Measurements from ENCODE around the gene MCC.
A peak's percentile ranks its signal among the peaks of the same experiment; 100 is the strongest.

The MCC gene

DNA sequence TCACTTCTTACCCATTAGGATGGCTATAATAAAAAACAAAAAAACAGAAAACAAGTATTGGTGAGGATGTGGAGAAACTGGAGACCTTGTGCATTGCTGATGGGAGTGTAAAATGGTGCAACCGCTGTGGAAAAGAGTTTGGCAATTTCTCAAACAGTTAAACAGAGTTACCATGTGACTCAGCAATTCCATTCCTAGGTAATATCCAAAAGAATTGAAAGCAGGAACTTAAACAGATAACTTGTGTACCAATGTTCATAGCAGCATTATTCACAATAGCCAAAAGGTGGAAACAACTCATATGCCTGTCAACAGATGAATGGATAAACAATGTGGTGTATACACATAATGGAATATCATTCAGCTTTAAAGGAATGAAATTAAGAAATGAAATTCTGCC is 482.8 kb downstream of the MCC start:
- peak; percentile 72 for FAIRE-seq

DNA sequence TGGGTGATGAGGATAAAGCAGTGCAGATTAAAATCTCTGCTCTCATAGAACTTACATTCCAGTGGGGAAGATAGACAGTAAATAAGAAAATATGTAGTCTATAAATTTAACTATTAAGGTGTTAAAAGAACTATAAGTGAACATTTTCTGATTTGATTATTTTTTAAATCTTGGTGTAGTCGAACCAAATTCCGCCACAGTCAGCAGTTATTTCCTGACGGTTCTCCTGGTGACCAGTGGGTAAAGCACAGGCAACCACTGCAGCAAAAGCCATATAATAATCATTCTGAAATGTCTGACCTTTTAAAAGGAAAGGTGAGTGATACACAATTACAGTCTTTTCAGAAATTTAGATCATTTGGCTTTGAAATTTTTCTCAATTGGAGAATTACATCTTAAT is 484.5 kb downstream of the MCC start:
- DNase-seq (ENCODE audit: insufficient read length, low spot score) (no peak), FAIRE-seq (no peak)
- no peak for TF ChIP-seq POLR2A (IDR thresholded peaks at IDR 0.05; ENCODE audit: low read depth, low read length)

More for the DNA sequence above, 482.8 kb downstream of the MCC start:
- no peak for TF ChIP-seq POLR2A (IDR thresholded peaks at IDR 0.05; ENCODE audit: low read depth, low read length)
- no peak for DNase-seq (ENCODE audit: insufficient read length, low spot score)

DNA sequence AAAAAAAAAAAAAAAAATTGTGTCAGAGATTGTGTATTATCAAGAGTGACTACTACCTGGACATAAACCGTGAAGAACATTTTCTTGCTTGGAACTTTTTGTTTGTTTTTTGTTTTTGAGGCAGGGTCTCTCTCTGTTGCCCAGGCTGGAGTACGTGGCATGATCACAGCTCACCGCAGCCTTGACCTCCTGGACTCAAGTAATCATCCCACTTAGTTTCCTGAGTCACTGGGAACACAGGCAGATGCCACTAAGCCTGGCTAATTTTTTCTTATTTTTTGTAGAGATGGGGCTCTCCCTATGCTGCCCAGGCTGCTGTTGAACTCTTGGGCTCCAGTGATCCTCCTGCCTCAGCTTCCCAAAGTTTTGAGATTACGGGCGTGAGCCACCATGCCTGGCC is 485.8 kb downstream of the MCC start:
- no peak for DNase-seq (ENCODE audit: insufficient read length, low spot score)
- TF ChIP-seq POLR2A (IDR thresholded peaks at IDR 0.05; ENCODE audit: low read depth, low read length) = no peak
- FAIRE-seq = no peak

DNA sequence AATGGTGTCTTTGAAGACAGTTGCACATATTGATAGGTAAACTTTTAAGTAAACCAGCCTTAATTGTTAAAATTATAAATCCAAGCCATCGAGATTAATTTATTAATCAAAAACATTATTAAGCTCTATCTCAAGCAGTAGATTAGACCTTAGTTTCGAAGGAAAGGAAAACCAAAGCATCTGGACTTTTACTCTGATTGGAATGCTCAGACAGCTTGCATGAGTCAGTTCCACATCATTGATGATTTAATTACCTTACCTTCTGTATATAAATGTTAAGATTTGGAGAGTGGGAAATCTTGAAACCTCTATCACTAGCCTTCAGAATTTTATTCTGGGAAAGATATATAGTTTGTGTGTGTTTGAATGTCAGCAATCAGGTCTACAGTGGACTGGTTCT is 487.8 kb downstream of the MCC start:
- DNase-seq (ENCODE audit: insufficient read length, low spot score) (no peak), FAIRE-seq (no peak)
- TF ChIP-seq POLR2A (IDR thresholded peaks at IDR 0.05; ENCODE audit: low read depth, low read length) = no peak

DNA sequence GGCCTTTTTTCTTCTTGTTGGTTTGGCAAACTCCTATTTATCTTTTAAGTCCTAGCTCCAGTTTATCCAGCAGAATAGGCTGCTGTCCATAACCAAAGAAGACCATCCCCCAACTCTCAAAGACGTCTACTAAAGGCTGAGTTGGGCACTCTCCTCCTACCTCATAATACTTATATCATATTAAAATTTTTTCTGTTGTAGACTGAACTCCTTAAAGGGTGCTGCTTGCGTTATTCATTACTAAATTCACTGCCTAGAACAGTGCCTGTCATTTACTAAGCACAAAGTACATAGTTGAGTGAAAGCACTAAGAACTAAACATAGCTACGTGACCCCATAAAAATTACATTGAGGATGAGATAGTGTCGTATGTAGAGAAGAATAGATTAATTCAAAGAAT is 490.0 kb downstream of the MCC start:
- no peak for TF ChIP-seq POLR2A (IDR thresholded peaks at IDR 0.05; ENCODE audit: low read depth, low read length)
- FAIRE-seq (no peak), DNase-seq (ENCODE audit: insufficient read length, low spot score) (no peak)

DNA sequence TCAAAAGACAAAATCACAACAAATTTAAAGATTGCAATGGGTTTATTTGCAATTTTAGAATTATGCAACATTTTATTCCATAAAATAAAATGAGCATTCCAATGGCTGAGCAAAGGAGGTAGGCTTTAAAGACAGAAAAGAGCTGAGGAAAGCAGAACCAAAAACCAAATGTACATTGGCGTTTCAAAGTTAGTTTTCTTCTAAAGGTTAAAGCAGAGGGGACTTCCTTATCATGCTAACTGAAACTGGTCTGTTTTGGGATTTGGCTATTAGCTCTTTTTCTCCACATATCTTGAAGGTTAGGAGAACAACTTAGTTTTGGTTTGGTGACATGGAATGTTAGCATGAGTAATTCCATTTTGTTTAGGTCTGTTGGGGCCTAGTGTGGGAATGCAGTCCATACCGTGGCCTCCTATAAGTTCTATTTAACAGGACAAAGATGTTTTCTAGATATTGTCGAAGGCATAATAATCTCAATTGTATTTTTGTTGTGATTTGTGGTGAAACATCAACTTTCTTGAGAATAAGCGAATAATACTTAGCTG is 491.4 kb downstream of the MCC start:
- FAIRE-seq (peak; percentile 74), DNase-seq (ENCODE audit: insufficient read length, low spot score) (no peak)
- TF ChIP-seq POLR2A (IDR thresholded peaks at IDR 0.05; ENCODE audit: low read depth, low read length) = no peak

DNA sequence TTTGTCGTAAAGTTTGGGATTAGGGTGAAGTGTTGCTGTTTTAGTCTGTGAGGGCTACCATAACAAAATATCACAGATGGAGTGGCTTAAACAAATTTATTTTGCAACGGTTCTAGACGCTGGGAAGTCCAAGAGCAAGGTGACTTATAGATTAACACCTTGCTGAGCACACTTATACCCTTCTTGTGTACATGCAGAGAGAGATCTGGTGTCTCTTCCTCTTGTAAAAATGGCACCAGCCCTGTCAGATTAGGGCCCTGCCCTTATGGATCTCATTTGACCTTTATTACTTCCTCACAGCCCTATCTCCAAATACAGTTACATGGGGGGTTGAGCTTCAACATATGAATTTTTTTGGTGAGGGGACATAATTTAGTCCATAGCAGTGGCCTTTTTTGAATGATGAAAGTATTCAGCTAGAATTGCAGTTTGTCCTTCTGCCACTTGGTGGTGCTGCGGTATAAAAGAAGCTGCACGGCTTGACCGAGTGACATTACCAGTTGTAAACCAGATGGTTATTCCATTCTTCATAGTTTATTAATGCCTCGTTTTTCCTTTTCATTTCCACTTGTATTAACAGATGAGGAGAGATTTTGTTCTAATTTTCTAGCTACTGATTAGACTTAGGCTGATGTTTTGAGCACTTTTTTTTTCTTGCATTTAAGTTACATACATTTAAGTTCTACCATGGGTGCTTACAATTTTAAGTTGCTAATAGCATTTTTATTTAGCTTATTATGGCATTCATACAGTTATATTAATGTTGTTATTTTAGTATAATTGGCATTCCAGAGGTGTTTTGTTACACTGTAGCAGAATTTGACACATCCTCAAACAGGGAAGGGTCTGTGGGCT is 492.3 kb downstream of the MCC start:
- no peak for TF ChIP-seq POLR2A (IDR thresholded peaks at IDR 0.05; ENCODE audit: low read depth, low read length)
- peak; percentile 94 for FAIRE-seq
- DNase-seq (ENCODE audit: insufficient read length, low spot score) = no peak

DNA sequence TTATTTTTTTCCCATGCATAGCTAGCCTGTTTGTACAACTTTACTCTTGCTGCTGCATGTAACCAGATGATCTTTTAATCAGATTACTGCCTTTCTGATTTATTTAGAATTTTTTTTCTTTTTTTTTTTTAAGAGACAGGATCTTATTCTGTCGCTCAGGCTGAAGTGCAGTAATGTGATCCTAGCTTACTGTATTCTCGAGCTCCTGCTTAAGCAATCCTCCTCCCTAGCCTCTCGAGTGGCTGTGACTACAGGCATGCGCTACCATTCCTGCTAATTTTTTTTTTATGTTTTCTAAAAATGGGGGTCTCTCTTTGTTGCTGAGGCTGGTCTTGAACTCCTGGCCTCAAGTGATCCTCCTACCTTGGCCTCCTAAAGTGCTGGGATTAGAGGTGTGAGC is 502.0 kb downstream of the MCC start:
- DNase-seq (ENCODE audit: insufficient read length, low spot score) (no peak), FAIRE-seq (no peak)
- no peak for TF ChIP-seq POLR2A (IDR thresholded peaks at IDR 0.05; ENCODE audit: low read depth, low read length)

DNA sequence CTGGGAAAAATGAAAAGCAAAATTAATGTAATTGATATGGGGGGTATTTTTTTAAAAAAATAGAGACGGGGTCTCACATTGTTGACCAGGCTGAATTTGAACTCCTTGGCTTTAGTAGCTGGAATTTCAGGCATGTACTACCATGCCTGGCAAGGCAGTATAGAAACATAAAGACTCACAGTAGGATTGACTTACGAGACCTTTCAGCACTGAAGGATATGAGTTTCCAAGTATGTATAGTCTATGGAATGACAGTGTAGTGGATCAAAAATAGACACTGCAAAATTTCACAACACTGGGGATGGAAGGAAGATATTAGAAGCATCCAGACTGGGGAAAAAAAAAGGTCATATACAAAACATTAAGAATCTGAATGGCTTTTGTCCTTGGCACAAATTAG is 504.9 kb downstream of the MCC start:
- FAIRE-seq (peak; percentile 30), DNase-seq (ENCODE audit: insufficient read length, low spot score) (no peak)
- no peak for TF ChIP-seq POLR2A (IDR thresholded peaks at IDR 0.05; ENCODE audit: low read depth, low read length)

DNA sequence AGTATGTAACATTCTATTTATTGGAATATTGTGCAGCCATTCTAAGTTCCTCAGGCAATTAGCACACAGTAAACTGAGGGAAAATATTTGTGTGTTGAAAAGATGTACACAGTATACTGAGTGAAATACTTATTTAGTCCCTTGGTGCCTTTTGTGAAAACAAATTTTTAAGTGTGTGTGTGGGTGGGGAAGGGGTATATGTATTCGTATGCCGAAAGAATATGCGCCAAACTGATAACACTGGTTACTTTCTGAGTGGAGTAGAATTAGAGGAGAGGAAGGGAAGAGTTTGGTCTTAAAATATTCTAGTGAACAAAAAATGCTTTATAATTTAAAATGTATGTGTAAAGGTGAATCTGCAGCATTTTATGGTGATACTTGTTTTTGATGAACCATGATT is 508.5 kb downstream of the MCC start:
- no peak for DNase-seq (ENCODE audit: insufficient read length, low spot score)
- no peak for FAIRE-seq
- no peak for TF ChIP-seq POLR2A (IDR thresholded peaks at IDR 0.05; ENCODE audit: low read depth, low read length)

DNA sequence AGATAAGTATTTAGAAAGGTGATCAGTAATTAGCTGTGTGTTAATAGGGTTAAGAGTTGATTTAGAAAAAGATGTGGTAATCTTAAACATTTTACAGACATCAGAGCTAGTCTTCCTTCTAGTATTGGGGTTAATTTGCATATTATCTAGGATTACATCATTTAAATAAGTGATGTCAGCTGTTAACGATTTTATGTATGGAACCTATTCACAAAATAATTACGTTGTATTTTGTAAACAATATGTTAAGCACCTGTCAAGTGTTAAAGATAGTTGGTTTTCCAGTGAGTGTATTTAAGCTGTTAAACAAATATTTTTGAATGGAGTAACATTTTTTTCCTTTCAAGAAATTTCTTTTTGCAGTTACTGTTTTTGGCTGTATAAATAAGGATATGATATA is 509.4 kb downstream of the MCC start:
- no peak for TF ChIP-seq POLR2A (IDR thresholded peaks at IDR 0.05; ENCODE audit: low read depth, low read length)
- FAIRE-seq = no peak
- no peak for DNase-seq (ENCODE audit: insufficient read length, low spot score)

DNA sequence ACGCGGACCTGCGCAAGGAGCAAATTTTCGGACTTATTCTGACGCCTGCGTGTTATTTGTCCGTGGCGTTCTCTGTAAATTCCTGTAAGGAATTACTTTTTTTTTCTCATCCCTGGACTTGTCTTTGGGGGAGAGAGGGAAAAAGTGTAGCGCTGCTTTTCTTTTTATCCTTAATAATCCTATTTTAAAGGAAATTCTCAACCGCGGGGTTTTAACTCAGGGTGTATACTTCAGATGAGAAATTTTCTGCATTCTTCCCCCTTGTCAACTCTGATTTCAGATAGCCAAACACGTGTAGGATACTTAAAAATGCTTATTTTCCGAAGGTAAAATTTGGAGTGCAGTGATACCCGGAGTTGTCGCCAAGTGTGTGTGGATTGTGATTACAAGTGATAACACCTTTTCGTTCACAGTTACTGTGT is 510.8 kb downstream of the MCC start:
- no peak for TF ChIP-seq POLR2A (IDR thresholded peaks at IDR 0.05; ENCODE audit: low read depth, low read length)
- DNase-seq (ENCODE audit: insufficient read length, low spot score) (no peak), FAIRE-seq (no peak)

DNA sequence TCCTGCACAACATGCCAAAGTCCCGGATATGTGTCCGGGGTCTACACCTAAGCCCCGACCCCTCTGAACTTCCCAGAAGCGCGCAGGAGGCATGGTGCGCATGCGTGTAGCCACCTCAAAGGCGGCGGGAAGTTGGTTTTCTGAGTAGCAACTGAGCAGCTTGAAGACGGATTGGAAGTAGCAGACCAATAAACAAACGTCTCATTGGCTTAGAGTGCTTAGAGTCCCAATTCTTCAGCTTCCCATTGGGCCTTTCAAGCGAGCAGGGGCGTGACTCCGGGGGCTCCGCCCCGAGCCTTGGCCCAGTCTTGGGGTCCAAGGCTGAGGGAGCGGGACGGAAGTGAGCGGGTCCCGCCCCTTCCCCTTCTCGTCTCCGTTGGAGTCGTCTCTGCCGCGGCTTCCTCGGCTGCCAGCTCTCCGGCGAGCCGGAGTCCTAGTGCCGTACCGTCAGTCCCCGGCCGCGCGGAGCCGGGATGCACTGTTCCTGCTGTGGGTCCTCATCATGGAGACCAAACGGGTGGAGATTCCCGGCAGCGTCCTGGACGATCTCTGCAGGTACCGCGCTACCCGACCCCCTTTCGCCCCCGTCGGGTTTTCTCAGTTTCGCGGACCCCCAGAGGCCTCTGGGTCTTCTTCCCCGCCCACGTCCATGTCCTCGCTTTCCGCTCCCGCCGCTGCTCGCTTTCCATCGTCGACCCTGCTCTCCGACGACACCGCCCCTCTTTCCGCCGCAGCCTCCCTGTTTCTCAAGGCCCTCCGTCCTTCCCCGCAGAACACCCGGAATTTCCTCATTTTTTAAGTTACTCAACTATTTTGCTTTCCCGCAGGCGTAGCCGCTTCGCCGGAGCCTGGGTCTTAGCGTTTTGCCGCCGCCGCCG is 511.6 kb downstream of the MCC start, which contains the start of gene DCP2:
Gene DCP2 (plus strand): TSS at position 367 of the 878 bp plus-strand sequence. CDS start 136 bp downstream, at position 503.
- peak; percentile 92 for TF ChIP-seq POLR2A (IDR thresholded peaks at IDR 0.05; ENCODE audit: low read depth, low read length)
- DNase-seq (ENCODE audit: insufficient read length, low spot score) (peak; percentile 86), FAIRE-seq (peak; percentile 95)

All from H54 (cell line).